Testis (tissue), 3 donors: ENCODE results near the gene ANKS1B. TPM values are rescaled to one million over a fixed set of nuclear protein-coding genes. Genes with fewer than 3 reads are reported as not detected.
"Not testable (repeated sequence)": the region's sequence is repeated elsewhere in the genome, so short reads cannot be mapped to it uniquely, and the experiment has no call there.

Experiments
- DNase-seq: peaks from one replicate; pipeline ENCODE4 v3.0.0-alpha.2; 2019
- H3K27ac ChIP-seq, 2 donors: fragments of 200-600 bp; sonication (generic); one replicate each; pipeline ENCODE4 v1.5.1; 2019
- H3K27me3 ChIP-seq: fragments of 200-600 bp; sonication (generic); one replicate; pipeline ENCODE4 v1.5.1; 2019
- H3K36me3 ChIP-seq: fragments of 200-600 bp; sonication (generic); one replicate; pipeline ENCODE4 v1.5.1; 2017; ENCODE audit warnings: low read depth; ENCODE audit errors: missing control alignments
- H3K4me1 ChIP-seq: fragments of 200-600 bp; sonication (generic); one replicate; pipeline ENCODE4 v1.5.1; 2019
- H3K4me3 ChIP-seq, 2 donors: fragments of 200-600 bp; sonication (generic); one replicate each; pipeline ENCODE4 v1.5.1; 2017 to 2019
- H3K9me3 ChIP-seq: fragments of 200-600 bp; sonication (generic); one replicate; pipeline ENCODE4 v1.5.1; 2017
- POLR2A ChIP-seq: fragments of 450-650 bp; IDR thresholded peaks from one replicate; pipeline ENCODE4 v1.6.1; 2017; ENCODE audit warnings: antibody characterized with exemption, mild to moderate bottlenecking, moderate library complexity
- WGBS, 2 donors: methylation state at CpG; one replicate each; pipeline ENCODE4 v1.1.5; 2018; 5-methylcytosine and 5-hydroxymethylcytosine counted together
- intact Hi-C: fragments of 100-400 bp; cut with DNase I; formaldehyde crosslinking; loops from one replicate; pipeline ENCODE4 v1.15.1; 2023; ENCODE audit warnings: low total_unique reads
- polyA plus RNA-seq: library from polyadenylated mRNA; stranded (reverse); fragments of 350-450 nt; fragmentation: Illumina TruSeq; extraction: RNeasy Lipid Tissue Mini Kit (QIAGEN cat#74804); gene quantifications from one replicate; pipeline ENCODE4 v1.2.3, GENCODE V29; 2014; ENCODE audit warnings: low read depth, low replicate concordance; ENCODE audit not compliant: insufficient read depth
- total RNA-seq, 2 donors: library from RNA; depleted of rRNA; stranded (reverse); fragments of >200 nt; gene quantifications; one replicate each; pipeline ENCODE4 v1.2.3, GENCODE V29; 2016
- TF ChIP-seq, protein P1 (sequence below), 3 experiments: fragments of 450-650 bp in 2 of 3; fragments of 200-600 bp in 1 of 3; sonication (generic) in 1 of 3; IDR thresholded peaks; one replicate each; pipeline ENCODE4 v1.5.1; 2016 to 2019; ENCODE audit warnings: antibody characterized with exemption in 3 of 3, mild to moderate bottlenecking in 2 of 3, moderate library complexity in 1 of 3

ANKS1B gene
- total and polyA plus RNA-seq, 3 donors from 2014 or later, result 26.8 to 58.2 (median 30.9) TPM

DNA sequence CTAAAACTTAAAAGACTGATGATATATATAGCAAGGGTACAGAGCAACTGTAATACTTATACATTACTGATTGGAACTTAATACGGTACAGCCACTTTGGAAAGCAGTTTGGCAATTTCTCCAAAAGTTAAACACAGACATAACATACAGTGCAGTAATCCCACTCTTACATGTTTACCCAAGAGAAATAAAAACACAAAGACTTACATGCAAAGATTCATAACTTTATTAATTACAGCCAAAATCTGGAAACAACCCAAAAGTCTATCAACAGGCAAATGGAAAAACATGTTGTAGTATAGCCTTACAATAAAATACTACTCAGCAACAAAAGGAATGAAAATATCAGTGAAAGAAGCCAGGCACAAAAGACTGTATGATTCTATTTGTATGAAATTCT, 252.6 kb downstream of the ANKS1B start:
- intact Hi-C loops, result no loop called here
- no peak for TF ChIP-seq POLR2A
- TF ChIP-seq, protein P1, sequence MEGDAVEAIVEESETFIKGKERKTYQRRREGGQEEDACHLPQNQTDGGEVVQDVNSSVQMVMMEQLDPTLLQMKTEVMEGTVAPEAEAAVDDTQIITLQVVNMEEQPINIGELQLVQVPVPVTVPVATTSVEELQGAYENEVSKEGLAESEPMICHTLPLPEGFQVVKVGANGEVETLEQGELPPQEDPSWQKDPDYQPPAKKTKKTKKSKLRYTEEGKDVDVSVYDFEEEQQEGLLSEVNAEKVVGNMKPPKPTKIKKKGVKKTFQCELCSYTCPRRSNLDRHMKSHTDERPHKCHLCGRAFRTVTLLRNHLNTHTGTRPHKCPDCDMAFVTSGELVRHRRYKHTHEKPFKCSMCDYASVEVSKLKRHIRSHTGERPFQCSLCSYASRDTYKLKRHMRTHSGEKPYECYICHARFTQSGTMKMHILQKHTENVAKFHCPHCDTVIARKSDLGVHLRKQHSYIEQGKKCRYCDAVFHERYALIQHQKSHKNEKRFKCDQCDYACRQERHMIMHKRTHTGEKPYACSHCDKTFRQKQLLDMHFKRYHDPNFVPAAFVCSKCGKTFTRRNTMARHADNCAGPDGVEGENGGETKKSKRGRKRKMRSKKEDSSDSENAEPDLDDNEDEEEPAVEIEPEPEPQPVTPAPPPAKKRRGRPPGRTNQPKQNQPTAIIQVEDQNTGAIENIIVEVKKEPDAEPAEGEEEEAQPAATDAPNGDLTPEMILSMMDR (IDR thresholded peaks at IDR 0.05), result no peak
- no peaks in the 10 kb centered on the region for H3K27me3 ChIP-seq
- H3K4me1 ChIP-seq, result no peaks in the 10 kb centered on the region
- no peak for DNase-seq
- H3K9me3 ChIP-seq, result no peaks in the 10 kb centered on the region
- no peak overlapping the region for H3K4me3 ChIP-seq
- 80 to 83% methylated on average over 1 of the region's 1 CpG for WGBS, 2 donors
- no peak overlapping the region for H3K27ac ChIP-seq
- H3K36me3 ChIP-seq, result no peaks in the 10 kb centered on the region

DNA sequence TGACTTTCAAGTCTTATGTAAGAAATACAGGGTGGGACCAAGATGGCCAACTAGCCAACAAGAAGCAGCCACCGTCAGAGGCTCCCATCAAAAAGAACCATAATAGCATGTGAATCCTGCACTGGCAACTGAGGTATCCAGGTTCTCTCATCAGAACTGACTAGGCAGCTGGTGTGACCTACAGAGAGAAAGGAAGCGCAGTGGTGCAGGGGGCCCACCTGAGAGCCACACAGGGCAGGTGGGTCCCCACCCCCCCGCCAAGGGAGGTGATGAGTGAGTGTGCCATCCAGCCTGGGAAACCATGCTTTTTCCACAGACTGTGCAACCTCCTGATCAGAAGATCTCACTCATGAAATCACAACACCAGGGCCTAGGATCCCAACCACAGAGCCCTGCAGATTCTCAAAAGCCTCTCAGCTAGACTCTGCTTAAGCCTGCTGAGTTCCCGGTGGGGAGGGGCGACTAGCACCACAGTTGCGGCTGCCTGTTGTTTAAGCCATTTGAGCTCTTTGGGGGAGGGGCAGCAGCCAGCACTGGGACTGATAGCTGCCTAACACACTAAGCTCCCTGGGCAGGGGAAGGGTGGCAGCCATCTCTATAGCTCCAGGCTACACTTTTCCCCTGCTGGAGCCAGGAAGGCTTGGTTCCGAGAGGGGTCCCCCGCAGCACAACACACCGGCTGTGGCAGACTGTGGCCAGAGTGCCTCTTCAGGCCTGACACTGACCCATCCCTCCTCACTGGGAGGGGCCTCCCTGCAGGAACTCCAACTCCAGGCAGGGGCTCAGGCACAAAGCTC, 261.8 kb downstream of the ANKS1B start:
- 86 to 94% methylated on average over 2 to 9 of the region's 9 CpGs for WGBS, 2 donors
- no peak for DNase-seq
- intact Hi-C loops, result no loop called here

GRCh38 chr12:99721715-99722275, 262.9 kb downstream of the ANKS1B start:
- Histone ChIP-seq H3K27ac (no peak overlapping the region), H3K27me3 (no peaks in the 10 kb centered on the region), H3K4me1 (no peaks in the 10 kb centered on the region), H3K9me3 (no peaks in the 10 kb centered on the region), H3K36me3 (no peaks in the 10 kb centered on the region), H3K4me3 (no peak overlapping the region)
- intact Hi-C loops, result no loop called here
- 42 to 74% methylated on average over 1 to 2 of the region's 2 CpGs for WGBS, 2 donors
- DNase-seq, result no peak
- TF ChIP-seq, protein P1 (IDR thresholded peaks at IDR 0.05), result no peak
- no peak for TF ChIP-seq POLR2A

More for the DNA sequence above, 261.8 kb downstream of the ANKS1B start:
- no peak for TF ChIP-seq POLR2A
- TF ChIP-seq, protein P1 (IDR thresholded peaks at IDR 0.05), result no peak
- Histone ChIP-seq H3K27ac (no peak overlapping the region), H3K4me3 (no peak overlapping the region), H3K36me3 (no peaks in the 10 kb centered on the region), H3K4me1 (no peaks in the 10 kb centered on the region), H3K9me3 (no peaks in the 10 kb centered on the region), H3K27me3 (no peaks in the 10 kb centered on the region)

- 93 to 97% methylated on average over 4 of the region's 4 CpGs for WGBS, 2 donors
- H3K27ac ChIP-seq, H3K4me3 ChIP-seq, H3K9me3 ChIP-seq, intact Hi-C loops, DNase-seq, H3K36me3 ChIP-seq, H3K4me1 ChIP-seq, H3K27me3 ChIP-seq: not testable (repeated sequence)
Measured at GRCh38 chr12:99720083-99720465, 264.7 kb downstream of the ANKS1B start.

DNA sequence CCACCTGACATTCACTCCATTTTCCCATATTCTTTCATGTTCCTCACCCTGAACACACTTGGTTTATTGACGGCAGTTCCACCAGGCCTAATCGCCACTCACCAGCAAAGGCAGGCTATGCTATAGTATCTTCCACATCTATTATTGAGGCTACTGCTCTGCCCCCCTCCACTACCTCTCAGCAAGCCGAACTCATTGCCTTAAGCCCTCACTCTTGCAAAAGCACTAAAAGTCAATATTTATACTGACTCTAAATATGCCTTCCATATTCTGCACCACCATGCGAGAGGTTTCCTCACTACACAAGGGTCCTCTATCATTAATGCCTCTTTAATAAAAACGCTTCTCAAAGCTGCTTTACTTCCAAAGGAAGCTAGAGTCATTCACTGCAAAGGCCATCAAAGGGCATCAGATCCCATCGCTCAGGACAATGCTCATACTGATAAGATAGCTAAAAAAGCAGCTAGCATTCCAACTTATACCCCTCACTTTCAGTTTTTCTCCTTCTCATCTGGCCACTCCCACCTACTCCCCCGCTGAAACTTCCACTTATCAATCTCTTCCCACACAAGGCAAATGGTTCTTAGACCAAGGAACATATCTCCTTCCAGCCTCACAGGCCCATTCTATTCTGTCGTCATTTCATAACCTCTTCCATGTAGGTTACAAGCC, 265.2 kb downstream of the ANKS1B start:
- WGBS, 2 donors, result 78 to 79% methylated on average over 8 of the region's 8 CpGs
- DNase-seq, H3K27ac ChIP-seq, H3K4me1 ChIP-seq, H3K9me3 ChIP-seq, H3K4me3 ChIP-seq, H3K27me3 ChIP-seq, H3K36me3 ChIP-seq, intact Hi-C loops: not testable (repeated sequence)

DNA sequence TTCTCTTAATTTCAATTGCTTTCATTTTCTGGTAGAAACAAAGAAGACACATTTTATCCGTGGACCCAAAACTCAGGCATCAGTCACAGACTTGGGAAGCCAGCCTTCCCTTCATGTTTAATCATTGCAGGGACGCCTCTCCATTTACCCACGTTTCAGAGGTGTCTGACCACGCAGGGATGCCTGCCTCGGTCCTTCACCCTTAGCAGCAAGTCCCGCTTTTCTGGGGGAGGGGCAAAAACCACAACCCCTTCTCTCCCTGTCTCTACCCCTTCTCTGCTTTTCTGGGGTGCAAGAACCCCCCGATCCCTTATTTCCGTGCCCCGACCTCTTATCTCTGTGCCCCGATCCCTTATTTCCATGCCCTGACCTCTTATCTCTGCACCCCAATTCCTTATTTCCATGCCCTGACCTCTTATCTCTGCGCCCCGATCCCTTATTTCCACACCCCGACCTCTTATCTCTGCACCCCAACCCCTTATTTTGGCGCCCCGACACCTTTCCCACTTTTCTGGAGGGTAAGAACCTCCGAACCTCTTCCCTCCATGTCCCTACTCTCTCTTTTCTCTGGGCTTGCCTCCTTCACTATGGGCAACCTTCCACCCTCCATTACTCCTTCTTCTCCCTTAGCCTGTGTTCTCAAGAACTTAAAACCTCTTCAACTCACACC, 268.8 kb downstream of the ANKS1B start:
- intact Hi-C loops, DNase-seq, H3K4me3 ChIP-seq, H3K9me3 ChIP-seq, H3K27me3 ChIP-seq, H3K4me1 ChIP-seq, H3K27ac ChIP-seq, H3K36me3 ChIP-seq: not testable (repeated sequence)
- WGBS, 2 donors, result 88 to 89% methylated on average over 16 of the region's 16 CpGs

- intact Hi-C loops, H3K9me3 ChIP-seq, DNase-seq, H3K27me3 ChIP-seq, H3K4me3 ChIP-seq, H3K27ac ChIP-seq, H3K4me1 ChIP-seq, H3K36me3 ChIP-seq: not testable (repeated sequence)
- 93 to 95% methylated on average over 4 of the region's 4 CpGs for WGBS, 2 donors
Measured at GRCh38 chr12:99714921-99715320, 269.8 kb downstream of the ANKS1B start.
